Thyroid gland (tissue), 4 donors: ENCODE measurements around the gene DIP2A.

Source experiments
- CTCF ChIP-seq, 6 experiments: fragments of 200-600 bp in 3 of 6; fragments of 450-650 bp in 3 of 6; sonication (generic) in 3 of 6; IDR thresholded peaks; one replicate each; pipeline ENCODE4 v1.5.1; 2016 to 2019; ENCODE audit warnings: antibody characterized with exemption in 6 of 6, mild to moderate bottlenecking in 2 of 6, inconsistent platforms in 1 of 6, moderate library complexity in 1 of 6
- POLR2A ChIP-seq, 2 donors: fragments of 450-650 bp; IDR thresholded peaks; one replicate each; pipeline ENCODE4 v1.6.1; 2017; ENCODE audit warnings: antibody characterized with exemption in 2 of 2, mild to moderate bottlenecking in 2 of 2, moderate library complexity in 1 of 2

GRCh38 chr21:46469275-46469674, 10.6 kb downstream of the DIP2A start:
- no peak for TF ChIP-seq CTCF (IDR thresholded peaks at IDR 0.05)
- TF ChIP-seq POLR2A (IDR thresholded peaks at IDR 0.05) = no peak
